ENCODE results near the gene TRAK1. TPM values are rescaled to one million over a fixed set of nuclear protein-coding genes. Genes with fewer than 3 reads are reported as not detected.

TRAK1 gene
- total and polyA plus RNA-seq, 8 donors = 28.2 to 50.3 (median 31.0) TPM

- no peak for ATAC-seq
- intact Hi-C loops (cut with DNase I) = no loop called here
- H3K4me3 ChIP-seq = no peak overlapping the region
- no peaks in the 10 kb centered on the region for H3K9me3 ChIP-seq
- no peak for TF ChIP-seq CTCF (IDR thresholded peaks at IDR 0.05)
- no peaks in the 10 kb centered on the region for H3K36me3 ChIP-seq
- H3K4me1 ChIP-seq = peaks cover 17 to 56% of the 10 kb centered on the region in 2 donors
- H3K27me3 ChIP-seq = no peaks in the 10 kb centered on the region
- no peak overlapping the region for H3K27ac ChIP-seq
- no peak for DNase-seq
Measured at GRCh38 chr3:42057561-42058211, 33.5 kb upstream of the TRAK1 start.

GRCh38 chr3:42061025-42061712 lies 30.0 kb upstream of the TRAK1 start:
- Histone ChIP-seq H3K36me3 (no peaks in the 10 kb centered on the region), H3K4me1 (peaks cover 26 to 59% of the 10 kb centered on the region in 2 donors), H3K4me3 (no peak overlapping the region), H3K9me3 (no peaks in the 10 kb centered on the region), H3K27me3 (no peaks in the 10 kb centered on the region), H3K27ac (peak overlapping the region; percentile 60 to 85)
- DNase-seq (no peak), ATAC-seq (peak; percentile 48)
- intact Hi-C loops (cut with DNase I) = no loop called here
- no peak for TF ChIP-seq CTCF (IDR thresholded peaks at IDR 0.05)

GRCh38 chr3:42061713-42062380 lies 29.3 kb upstream of the TRAK1 start:
- Histone ChIP-seq H3K9me3 (no peaks in the 10 kb centered on the region), H3K4me3 (no peak overlapping the region), H3K27ac (peak overlapping the region; percentile 60 to 85), H3K4me1 (peaks cover 32 to 66% of the 10 kb centered on the region in 2 donors), H3K36me3 (no peaks in the 10 kb centered on the region), H3K27me3 (no peaks in the 10 kb centered on the region)
- peak in 2 of 4 donors; percentile 74 to 83 for DNase-seq
- no peak for TF ChIP-seq CTCF (IDR thresholded peaks at IDR 0.05)
- intact Hi-C loops (cut with DNase I) = no loop called here
- ATAC-seq = peak; percentile 89

- Histone ChIP-seq H3K36me3 (no peaks in the 10 kb centered on the region), H3K4me3 (no peak overlapping the region), H3K27ac (peak overlapping the region; percentile 60 to 85), H3K27me3 (no peaks in the 10 kb centered on the region), H3K4me1 (peaks cover 36 to 72% of the 10 kb centered on the region in 2 donors), H3K9me3 (no peaks in the 10 kb centered on the region)
- no peak for TF ChIP-seq CTCF (IDR thresholded peaks at IDR 0.05)
- DNase-seq (no peak), ATAC-seq (no peak)
- intact Hi-C loops (cut with DNase I) = no loop called here
Measured at GRCh38 chr3:42062464-42062863, 28.7 kb upstream of the TRAK1 start.

- DNase-seq = no peak
- intact Hi-C loops (cut with DNase I) = no loop called here
- ATAC-seq = no peak
Measured at GRCh38 chr3:42063888-42064287, 27.3 kb upstream of the TRAK1 start.

More at GRCh38 chr3:42063888-42064287, 27.3 kb upstream of the TRAK1 start:
- H3K27ac ChIP-seq = peak overlapping the region; percentile 73 to 85
- H3K4me1 ChIP-seq = peaks cover 44 to 83% of the 10 kb centered on the region in 2 donors
- H3K36me3 ChIP-seq = no peaks in the 10 kb centered on the region
- no peaks in the 10 kb centered on the region for H3K27me3 ChIP-seq
- no peak overlapping the region for H3K4me3 ChIP-seq
- no peaks in the 10 kb centered on the region for H3K9me3 ChIP-seq
- TF ChIP-seq CTCF (IDR thresholded peaks at IDR 0.05) = no peak

Measured in left lung (tissue), 10 donors.